ENCODE measurements around the gene DEPP1. TPM values are rescaled to one million over a fixed set of nuclear protein-coding genes. Genes with fewer than 3 reads are reported as not detected.

Gene DEPP1, protein sequence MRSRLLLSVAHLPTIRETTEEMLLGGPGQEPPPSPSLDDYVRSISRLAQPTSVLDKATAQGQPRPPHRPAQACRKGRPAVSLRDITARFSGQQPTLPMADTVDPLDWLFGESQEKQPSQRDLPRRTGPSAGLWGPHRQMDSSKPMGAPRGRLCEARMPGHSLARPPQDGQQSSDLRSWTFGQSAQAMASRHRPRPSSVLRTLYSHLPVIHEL
- total RNA-seq, result 5.0 TPM

DNA sequence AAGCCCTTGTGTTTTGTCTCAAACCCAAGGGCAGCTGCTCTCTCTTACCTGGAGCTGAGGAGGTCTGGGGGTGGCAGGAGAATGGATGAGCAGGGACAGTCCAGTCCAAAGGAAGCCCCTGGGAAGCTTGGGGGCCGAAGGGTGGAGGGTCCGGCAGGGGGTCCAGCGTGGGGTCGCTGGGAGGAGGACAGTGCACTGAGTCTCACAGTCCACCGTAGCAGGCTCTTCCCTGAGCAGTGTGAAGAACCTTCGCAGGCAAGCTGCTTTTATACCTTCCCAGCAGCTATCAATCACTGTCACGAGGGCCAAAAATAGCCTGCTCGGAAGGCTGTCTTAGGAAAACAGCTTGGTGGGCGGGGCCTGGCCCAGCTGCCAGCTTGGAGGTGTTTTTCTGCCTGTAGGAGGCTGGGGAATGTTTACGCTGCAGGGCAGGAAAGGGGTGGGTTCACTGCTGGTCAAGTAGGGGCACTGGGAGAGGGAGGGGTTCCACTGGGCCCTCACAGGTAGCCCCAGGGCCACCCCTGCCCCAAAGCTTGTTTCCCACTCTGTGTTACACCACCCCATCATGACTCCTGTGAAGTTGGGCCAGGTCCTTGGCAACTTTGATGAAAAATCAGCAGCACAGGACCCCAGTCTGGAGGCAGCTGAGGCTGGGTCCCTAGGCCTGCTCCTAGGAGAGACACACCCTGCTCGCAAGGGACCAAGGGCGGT, at the start of gene DEPP1:
Gene DEPP1 (minus strand): TSS at position 240 of the 711 bp plus-strand sequence. CDS start 779 bp downstream, outside the sequence.

DNA sequence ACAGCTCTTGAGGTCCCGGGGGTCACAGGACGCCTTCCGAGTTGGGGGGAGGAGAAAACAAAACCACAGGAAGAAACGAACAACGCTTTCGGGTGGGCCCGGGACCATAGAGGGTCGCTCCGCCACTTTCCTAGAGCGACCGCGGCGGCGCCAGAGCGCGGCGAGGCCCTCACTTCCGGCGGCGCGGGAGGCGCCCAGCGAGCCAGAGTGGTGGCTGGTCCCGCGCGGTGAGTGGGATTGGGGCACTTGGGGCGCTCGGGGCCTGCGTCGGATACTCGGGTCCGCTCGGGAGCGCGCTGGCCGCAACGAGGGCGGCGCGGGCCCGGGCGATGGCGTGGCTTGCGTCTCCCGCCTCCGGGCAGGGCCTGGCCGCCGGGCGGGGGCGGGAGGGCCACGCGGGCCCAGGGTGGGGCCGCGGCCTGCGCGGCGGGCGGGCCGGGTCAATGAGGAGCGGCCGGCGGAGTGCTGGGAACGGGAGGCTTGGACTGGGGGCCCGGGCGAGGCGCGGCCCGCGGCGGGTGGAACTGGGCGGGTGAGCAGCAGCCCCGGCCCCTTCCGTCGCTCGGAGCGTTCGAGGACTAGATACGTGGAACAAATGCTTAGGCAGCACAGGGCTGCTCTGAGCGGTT, 22.3 kb upstream of the DEPP1 start, which contains the start of gene ZNF22:
Gene ZNF22 (plus strand): TSS at position 172 of the 629 bp plus-strand sequence. CDS start 2,446 bp downstream, outside the sequence.

DNA sequence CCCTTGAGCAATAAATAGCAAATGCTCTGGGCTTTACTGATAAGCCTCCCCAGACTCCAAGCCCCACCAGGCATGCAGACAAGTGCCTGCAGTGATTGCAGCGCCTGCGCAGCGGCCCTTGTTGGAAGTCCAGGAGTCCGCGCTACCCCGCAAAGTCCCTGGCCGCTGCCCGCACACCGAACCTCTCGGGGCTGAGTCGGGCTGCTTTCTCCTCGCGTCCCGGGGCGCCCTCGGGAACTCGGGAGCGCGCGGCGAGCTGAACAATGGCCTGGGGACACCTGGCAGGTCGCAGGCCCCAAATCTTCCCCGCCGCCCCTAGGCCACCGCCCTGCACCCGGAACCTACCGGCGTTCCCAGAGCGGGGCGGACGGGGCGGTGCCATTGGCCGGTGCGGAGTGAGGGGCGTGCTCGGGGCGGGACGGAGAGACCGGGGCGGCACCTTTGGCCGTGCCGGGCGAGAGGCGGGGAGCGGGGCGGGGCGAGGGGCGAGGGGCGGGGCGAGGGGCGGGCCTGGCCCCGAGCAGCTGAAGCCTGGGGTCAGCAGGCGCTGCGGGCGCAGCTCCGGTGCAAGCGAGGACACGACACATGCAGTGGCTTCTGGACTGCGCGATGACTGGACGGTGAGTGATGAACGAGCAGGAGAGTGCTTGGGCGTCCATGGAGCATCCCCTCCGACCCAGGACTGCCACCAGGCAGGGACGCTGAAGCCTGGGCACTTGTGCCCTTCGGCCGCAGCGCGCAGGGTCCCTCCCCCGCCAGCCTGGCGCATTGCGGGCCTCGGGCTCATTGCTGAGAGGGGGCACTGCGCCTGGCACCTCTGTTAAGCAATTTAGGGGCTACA, 19.1 kb downstream of the DEPP1 start, which contains the start of gene RASSF4:
Gene RASSF4 (plus strand): TSS at position 556 of the 841 bp plus-strand sequence. CDS start 10,401 bp downstream, outside the sequence.

Other genes with a start within 250 kb of the DEPP1 start
- gene TMEM72, start 67.5 kb downstream of the DEPP1 start, total RNA-seq, result not detected
- 13.1 TPM for gene RASSF4, start 19.0 kb downstream of the DEPP1 start, total RNA-seq
- 33.8 TPM for gene ZNF22, start 22.1 kb upstream of the DEPP1 start, total RNA-seq